HEK293T (cell line): ENCODE data around the gene MAP3K20.
"Not testable (repeated sequence)": the region's sequence is repeated elsewhere in the genome, so short reads cannot be mapped to it uniquely, and the experiment has no call there.

Experiments used
- HDGF ChIP-seq: fragments of 450-650 bp; IDR thresholded peaks from 2 replicates; pipeline ENCODE4 v1.6.1; 2017; ENCODE audit warnings: antibody characterized with exemption, borderline replicate concordance
- L3MBTL2 ChIP-seq: fragments of 450-650 bp; conservative IDR thresholded peaks from 2 replicates; pipeline ENCODE4 v1.6.1; 2016; ENCODE audit warnings: mild to moderate bottlenecking
- SP1 ChIP-seq: fragments of 450-650 bp; IDR thresholded peaks from 2 replicates; pipeline ENCODE4 v1.6.1; 2017

GRCh38 chr2:173262356-173262755, 186.7 kb downstream of the MAP3K20 start:
- not testable (repeated sequence) for TF ChIP-seq L3MBTL2, SP1, HDGF
